ENCODE measurements around the gene DNMT3L.

DNA sequence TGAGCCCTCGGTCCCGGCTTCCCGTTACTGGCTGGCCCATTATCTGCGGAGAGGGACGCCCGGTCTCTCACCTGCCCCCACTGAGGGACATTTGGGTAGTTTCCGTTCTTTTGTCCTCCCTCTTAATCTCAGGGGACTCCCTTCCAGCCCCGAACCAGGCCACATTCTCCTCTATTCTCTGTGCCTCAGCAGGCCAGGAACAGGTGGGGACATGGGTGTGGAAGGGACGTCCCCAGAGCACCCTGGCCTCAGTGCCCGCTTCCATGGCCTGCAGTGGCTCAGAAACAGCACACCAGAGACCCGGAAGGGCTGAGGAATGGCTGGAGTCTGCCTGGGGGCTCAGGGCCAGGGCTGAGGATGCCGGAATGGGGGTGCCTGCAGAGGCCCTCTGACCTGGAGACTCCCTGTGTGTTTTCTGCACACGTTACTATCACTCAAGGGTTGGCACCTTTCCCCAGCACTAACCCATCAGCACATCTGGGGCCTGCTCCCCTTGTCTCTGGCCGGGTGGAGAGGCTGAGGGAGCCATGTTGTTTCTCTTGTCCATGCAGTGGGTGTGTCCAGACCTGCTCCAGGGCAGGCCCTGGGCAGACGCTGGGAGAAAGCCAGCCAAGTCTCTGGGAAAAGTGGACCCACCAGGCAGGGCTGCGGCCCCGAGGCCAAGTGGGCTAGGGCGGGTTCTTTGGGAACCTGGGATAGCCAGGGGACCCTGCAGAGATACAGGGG, 10.0 kb upstream of the DNMT3L start:
- TF ChIP-seq, protein P1, sequence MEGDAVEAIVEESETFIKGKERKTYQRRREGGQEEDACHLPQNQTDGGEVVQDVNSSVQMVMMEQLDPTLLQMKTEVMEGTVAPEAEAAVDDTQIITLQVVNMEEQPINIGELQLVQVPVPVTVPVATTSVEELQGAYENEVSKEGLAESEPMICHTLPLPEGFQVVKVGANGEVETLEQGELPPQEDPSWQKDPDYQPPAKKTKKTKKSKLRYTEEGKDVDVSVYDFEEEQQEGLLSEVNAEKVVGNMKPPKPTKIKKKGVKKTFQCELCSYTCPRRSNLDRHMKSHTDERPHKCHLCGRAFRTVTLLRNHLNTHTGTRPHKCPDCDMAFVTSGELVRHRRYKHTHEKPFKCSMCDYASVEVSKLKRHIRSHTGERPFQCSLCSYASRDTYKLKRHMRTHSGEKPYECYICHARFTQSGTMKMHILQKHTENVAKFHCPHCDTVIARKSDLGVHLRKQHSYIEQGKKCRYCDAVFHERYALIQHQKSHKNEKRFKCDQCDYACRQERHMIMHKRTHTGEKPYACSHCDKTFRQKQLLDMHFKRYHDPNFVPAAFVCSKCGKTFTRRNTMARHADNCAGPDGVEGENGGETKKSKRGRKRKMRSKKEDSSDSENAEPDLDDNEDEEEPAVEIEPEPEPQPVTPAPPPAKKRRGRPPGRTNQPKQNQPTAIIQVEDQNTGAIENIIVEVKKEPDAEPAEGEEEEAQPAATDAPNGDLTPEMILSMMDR (conservative IDR thresholded peaks at IDR 0.05; ENCODE audit: low read length): no peak
- TF ChIP-seq EZH2phosphoT487 (IDR thresholded peaks at IDR 0.05; ENCODE audit: borderline replicate concordance): no peak

All from Loucy (cell line).